Upper lobe of left lung (tissue), 6 donors: ENCODE results near the gene URGCP. TPM values are rescaled to one million over a fixed set of nuclear protein-coding genes. Genes with fewer than 3 reads are reported as not detected.

ENCODE experiments used
- ATAC-seq, 2 donors: fragments of 200-7000 bp; cut with Tn5 transposase; one replicate each; pipeline ENCODE4 v1.9.1; 2022; ENCODE audit warnings: mild to moderate bottlenecking in 2 of 2, moderate library complexity in 2 of 2; ENCODE audit not compliant: low FRiP score in 2 of 2
- DNase-seq, 2 donors: peaks; one replicate each; pipeline ENCODE4 v3.0.0-alpha.2; 2019 to 2020
- H3K27ac ChIP-seq, 4 donors: fragments of 200-600 bp; sonication (generic); one replicate each; pipeline ENCODE4 v1.5.1; 2016 to 2019
- H3K27me3 ChIP-seq, 4 donors: fragments of 200-600 bp; sonication (generic); one replicate each; pipeline ENCODE4 v1.5.1; 2017 to 2019
- H3K36me3 ChIP-seq, 4 donors: fragments of 200-600 bp; sonication (generic); one replicate each; pipeline ENCODE4 v1.5.1; 2016 to 2019
- H3K4me1 ChIP-seq, 4 donors: fragments of 200-600 bp; sonication (generic); one replicate each; pipeline ENCODE4 v1.5.1; 2018 to 2019
- H3K4me3 ChIP-seq, 4 donors: fragments of 200-600 bp; sonication (generic); one replicate each; pipeline ENCODE4 v1.5.1; 2017 to 2019; ENCODE audit warnings: mild to moderate bottlenecking in 2 of 4, moderate library complexity in 1 of 4
- H3K9me3 ChIP-seq, 4 donors: fragments of 200-600 bp; sonication (generic); one replicate each; pipeline ENCODE4 v1.5.1; 2018 to 2019
- EP300 ChIP-seq, 4 donors: sonication (generic); formaldehyde crosslinking; IDR thresholded peaks; one replicate each; pipeline ENCODE4 v1.5.1; 2017; ENCODE audit warnings: antibody characterized with exemption in 4 of 4, control low read depth in 2 of 4
- POLR2A ChIP-seq, 4 donors: fragments of 450-650 bp; IDR thresholded peaks; one replicate each; pipeline ENCODE4 v1.5.1; 2016 to 2017; ENCODE audit warnings: antibody characterized with exemption in 4 of 4, mild to moderate bottlenecking in 2 of 4
- POLR2AphosphoS5 ChIP-seq, 2 donors: sonication (generic); formaldehyde crosslinking; IDR thresholded peaks; one replicate each; pipeline ENCODE4 v1.5.1; 2017; ENCODE audit warnings: antibody characterized with exemption in 2 of 2
- WGBS, 2 donors: methylation state at CpG; one replicate each; pipeline ENCODE4 v1.1.5; 2017 to 2018; 5-methylcytosine and 5-hydroxymethylcytosine counted together
- total RNA-seq, 6 donors: library from RNA; depleted of rRNA in 4 of 6; stranded (reverse); fragments of >200 nt in 4 of 6; gene quantifications; one replicate each; pipeline versions ENCODE4 v1.1.0 to v1.2.1, GENCODE V29; 2016 to 2021
- TF ChIP-seq, protein P1 (sequence below), 6 experiments: fragments of 450-650 bp in 4 of 6; fragments of 200-600 bp in 2 of 6; sonication (generic) in 2 of 6; IDR thresholded peaks; one replicate each; pipeline ENCODE4 v1.5.1; 2016 to 2019; ENCODE audit warnings: antibody characterized with exemption in 6 of 6
- donor health status: DM: no; HTN: no; CAD: no; lungs with moderate emphysema.
- donor health status: DM: no; HTN: yes; CAD: no; lungs with severe emphysema.

URGCP gene
- total RNA-seq, 6 donors from 2014 or later = 24.1 to 31.4 (median 29.4) TPM

DNA sequence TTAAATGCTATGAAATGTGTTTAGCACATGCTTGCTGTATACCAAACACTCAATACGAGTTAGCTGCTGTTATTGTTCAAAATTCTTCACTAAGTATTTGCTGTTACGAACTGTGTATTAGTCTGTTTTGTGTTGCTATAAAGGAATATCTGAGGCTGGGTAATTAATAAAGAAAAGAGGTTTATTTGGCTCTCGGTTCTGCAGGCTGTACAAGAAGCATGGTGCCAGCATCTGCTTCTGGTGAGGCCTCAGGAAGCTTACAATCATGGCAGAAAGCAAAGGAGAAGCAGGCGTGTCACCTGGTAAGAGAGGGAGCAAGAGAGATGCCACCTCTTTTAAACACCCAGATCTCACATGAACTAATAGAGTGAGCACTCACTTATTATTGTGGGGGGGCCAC is 21.4 kb upstream of the URGCP start:
- no peaks in the 10 kb centered on the region for H3K27me3 ChIP-seq
- H3K36me3 ChIP-seq = no peaks in the 10 kb centered on the region
- H3K27ac ChIP-seq = no peak overlapping the region
- H3K9me3 ChIP-seq = no peaks in the 10 kb centered on the region
- whole genome bisulfite sequencing, 2 donors = 92 to 97% methylated on average over 4 of the region's 4 CpGs
- no peak for DNase-seq
- no peak for ATAC-seq
- no peak overlapping the region for H3K4me3 ChIP-seq
- TF ChIP-seq POLR2AphosphoS5 (IDR thresholded peaks at IDR 0.05) (no peak), POLR2A (IDR thresholded peaks at IDR 0.05) (no peak), EP300 (IDR thresholded peaks at IDR 0.05) (no peak)
- TF ChIP-seq, protein P1, sequence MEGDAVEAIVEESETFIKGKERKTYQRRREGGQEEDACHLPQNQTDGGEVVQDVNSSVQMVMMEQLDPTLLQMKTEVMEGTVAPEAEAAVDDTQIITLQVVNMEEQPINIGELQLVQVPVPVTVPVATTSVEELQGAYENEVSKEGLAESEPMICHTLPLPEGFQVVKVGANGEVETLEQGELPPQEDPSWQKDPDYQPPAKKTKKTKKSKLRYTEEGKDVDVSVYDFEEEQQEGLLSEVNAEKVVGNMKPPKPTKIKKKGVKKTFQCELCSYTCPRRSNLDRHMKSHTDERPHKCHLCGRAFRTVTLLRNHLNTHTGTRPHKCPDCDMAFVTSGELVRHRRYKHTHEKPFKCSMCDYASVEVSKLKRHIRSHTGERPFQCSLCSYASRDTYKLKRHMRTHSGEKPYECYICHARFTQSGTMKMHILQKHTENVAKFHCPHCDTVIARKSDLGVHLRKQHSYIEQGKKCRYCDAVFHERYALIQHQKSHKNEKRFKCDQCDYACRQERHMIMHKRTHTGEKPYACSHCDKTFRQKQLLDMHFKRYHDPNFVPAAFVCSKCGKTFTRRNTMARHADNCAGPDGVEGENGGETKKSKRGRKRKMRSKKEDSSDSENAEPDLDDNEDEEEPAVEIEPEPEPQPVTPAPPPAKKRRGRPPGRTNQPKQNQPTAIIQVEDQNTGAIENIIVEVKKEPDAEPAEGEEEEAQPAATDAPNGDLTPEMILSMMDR (IDR thresholded peaks at IDR 0.05) = no peak
- H3K4me1 ChIP-seq = peaks cover 12 to 22% (median 17%) of the 10 kb centered on the region in 4 donors

DNA sequence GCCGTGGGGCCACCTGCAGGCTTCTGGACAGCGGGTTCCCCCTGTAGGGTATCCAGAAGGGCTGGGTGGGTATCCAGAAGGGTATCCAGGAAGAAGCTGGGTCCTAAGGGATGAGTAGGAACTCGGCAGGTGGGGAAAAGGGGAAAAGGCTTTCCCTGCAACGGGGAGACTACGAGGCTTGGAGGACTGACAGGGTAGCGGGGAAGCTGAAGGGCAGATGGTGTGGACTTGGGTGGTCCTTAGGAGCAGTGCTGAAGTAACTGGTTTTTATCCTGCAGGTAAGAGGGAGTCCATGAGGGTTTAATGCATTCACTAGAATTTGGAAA is 20.4 kb upstream of the URGCP start:
- Histone ChIP-seq H3K36me3 (no peaks in the 10 kb centered on the region), H3K4me1 (peaks cover 12 to 22% (median 17%) of the 10 kb centered on the region in 4 donors), H3K27ac (peak overlapping the region; percentile 84 to 96 (median 95)), H3K4me3 (peak overlapping the region; percentile 27 to 79 (median 68)), H3K9me3 (no peaks in the 10 kb centered on the region), H3K27me3 (no peaks in the 10 kb centered on the region)
- ATAC-seq = peak; percentile 15 to 41
- no peak for DNase-seq
- WGBS, 2 donors = 2% methylated on average over 6 of the region's 6 CpGs
- TF ChIP-seq EP300 (IDR thresholded peaks at IDR 0.05) (no peak), POLR2A (IDR thresholded peaks at IDR 0.05) (no peak), POLR2AphosphoS5 (IDR thresholded peaks at IDR 0.05) (no peak)
- TF ChIP-seq, protein P1 (IDR thresholded peaks at IDR 0.05) = peak in 1 of 6 experiments; percentile 1

DNA sequence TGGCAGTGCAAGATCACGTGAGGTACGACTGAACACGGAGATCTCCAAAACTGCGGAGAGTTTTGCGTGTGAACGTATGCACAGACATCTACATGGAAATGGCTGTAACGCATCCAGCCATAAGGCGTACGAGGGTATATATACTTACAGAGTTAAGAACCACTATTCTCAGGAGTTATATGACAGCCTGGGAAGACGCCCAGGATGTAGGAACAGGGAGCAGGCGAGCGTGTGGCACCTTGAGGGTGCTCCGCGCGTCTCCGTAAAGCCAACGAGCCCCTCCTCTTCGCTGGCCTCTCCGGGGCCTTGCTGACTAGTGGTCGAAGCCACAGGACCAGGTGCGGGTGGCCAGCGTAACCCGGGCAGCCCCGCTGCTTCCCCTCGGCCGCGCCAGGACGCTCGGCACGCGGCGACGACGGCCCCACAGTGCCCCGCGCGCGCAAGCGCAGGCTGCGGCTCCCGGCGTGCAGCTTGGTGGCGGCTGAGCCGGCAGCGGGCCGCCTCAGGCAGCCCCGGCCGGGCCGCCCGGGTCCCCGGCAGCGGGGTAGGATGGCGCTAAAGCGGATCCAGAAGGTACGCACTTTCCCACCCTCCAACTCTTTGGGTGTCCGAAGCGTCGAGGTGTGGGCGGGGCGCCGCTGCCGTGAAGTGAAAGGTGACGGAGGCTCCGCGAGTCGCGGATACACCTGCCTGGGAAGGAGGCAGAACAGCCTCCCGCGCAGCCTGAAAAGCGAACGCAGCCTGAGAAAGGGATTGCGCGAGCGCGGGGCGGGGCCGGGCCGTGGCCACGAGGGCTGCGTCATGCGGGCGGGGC is 19.8 kb upstream of the URGCP start, which contains the start of gene UBE2D4:
TSS of gene UBE2D4 (plus strand) at position 453 of the 814 bp plus-strand sequence. CDS start at position 550, 97 bp downstream.
- DNase-seq = peak; percentile 94 to 98
- Histone ChIP-seq H3K9me3 (no peaks in the 10 kb centered on the region), H3K4me3 (peak within 1 kb of the TSS; percentile 27 to 79 (median 68)), H3K4me1 (peaks cover 12 to 22% (median 17%) of the 10 kb centered on the region in 4 donors), H3K27ac (peak within 1 kb of the TSS; percentile 84 to 96 (median 95)), H3K27me3 (no peaks in the 10 kb centered on the region), H3K36me3 (no peaks in the 10 kb centered on the region)
- peak; percentile 94 to 98 for ATAC-seq
- WGBS, 2 donors = 0 to 1% methylated on average over 23 to 41 of the region's 82 CpGs
- TF ChIP-seq EP300 (IDR thresholded peaks at IDR 0.05) = peak in 1 of 4 donors; percentile 68
- TF ChIP-seq POLR2AphosphoS5 (IDR thresholded peaks at IDR 0.05) = peak; percentile 87 to 99
- TF ChIP-seq, protein P1 (IDR thresholded peaks at IDR 0.05) = peak in 4 of 6 experiments; percentile 19 to 37 (median 23)
- peak; percentile 62 to 98 (median 92) for TF ChIP-seq POLR2A (IDR thresholded peaks at IDR 0.05)

DNA sequence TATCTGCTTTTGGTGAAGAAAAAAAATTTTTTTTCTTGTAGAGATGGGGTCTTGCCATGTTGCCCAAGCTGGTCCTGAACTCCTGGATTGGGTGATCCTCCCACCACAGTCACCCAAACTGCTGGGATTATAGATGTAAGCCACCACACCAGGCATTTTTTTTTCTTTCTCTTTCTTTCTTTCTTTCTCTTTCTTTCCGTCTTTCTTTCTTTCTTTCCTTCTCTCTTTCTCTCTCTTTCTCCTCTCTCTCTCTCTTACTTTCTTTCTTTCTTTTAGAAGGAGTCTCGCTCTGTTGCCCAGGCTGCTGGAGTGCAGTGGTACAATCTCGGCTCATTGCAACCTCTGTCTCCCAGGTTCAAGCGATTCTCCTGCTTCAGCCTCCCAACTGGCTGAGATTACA is 16.3 kb upstream of the URGCP start:
- DNase-seq = no peak
- 97 to 99% methylated on average over 4 of the region's 4 CpGs for WGBS, 2 donors
- no peak overlapping the region for H3K27ac ChIP-seq
- TF ChIP-seq EP300 (IDR thresholded peaks at IDR 0.05) (no peak), POLR2AphosphoS5 (IDR thresholded peaks at IDR 0.05) (no peak), POLR2A (IDR thresholded peaks at IDR 0.05) (no peak)
- TF ChIP-seq, protein P1 (IDR thresholded peaks at IDR 0.05) = no peak
- no peaks in the 10 kb centered on the region for H3K9me3 ChIP-seq
- no peak for ATAC-seq
- H3K36me3 ChIP-seq = peaks cover 0 to 8% (median 0%) of the 10 kb centered on the region in 4 donors
- H3K4me3 ChIP-seq = no peak overlapping the region
- H3K4me1 ChIP-seq = peaks cover 12 to 22% (median 17%) of the 10 kb centered on the region in 4 donors
- no peaks in the 10 kb centered on the region for H3K27me3 ChIP-seq
